Measurements from ENCODE around the gene FAM222B.
"Not testable (repeated sequence)": the region's sequence is repeated elsewhere in the genome, so short reads cannot be mapped to it uniquely, and the experiment has no call there.

FAM222B gene

GRCh38 chr17:28871056-28871579 is 28.5 kb upstream of the FAM222B start:
- DNase-seq: no peak

GRCh38 chr17:28867276-28867675 is 24.7 kb upstream of the FAM222B start:
- no peak for DNase-seq

- no peak for DNase-seq
Observed at GRCh38 chr17:28865946-28866752, 23.6 kb upstream of the FAM222B start.

- DNase-seq: no peak
Observed at GRCh38 chr17:28864991-28865849, 22.6 kb upstream of the FAM222B start.

GRCh38 chr17:28863953-28864352 is 21.4 kb upstream of the FAM222B start:
- no peak for DNase-seq

GRCh38 chr17:28862561-28862960 is 20.0 kb upstream of the FAM222B start:
- DNase-seq: no peak

- no peak for DNase-seq
Observed at GRCh38 chr17:28861393-28862203, 19.0 kb upstream of the FAM222B start.

GRCh38 chr17:28860363-28860808 is 17.8 kb upstream of the FAM222B start:
- no peak for DNase-seq

- no peak for DNase-seq
Observed at GRCh38 chr17:28858801-28859355, 16.3 kb upstream of the FAM222B start.

GRCh38 chr17:28857905-28858800 is 15.6 kb upstream of the FAM222B start:
- DNase-seq: no peak

GRCh38 chr17:28856028-28856574 is 13.5 kb upstream of the FAM222B start:
- DNase-seq: no peak

GRCh38 chr17:28855336-28855679 is 12.7 kb upstream of the FAM222B start:
- DNase-seq: no peak

- peak; percentile 65 to 82 for DNase-seq
Observed at GRCh38 chr17:28854457-28855335, 12.1 kb upstream of the FAM222B start, which contains the start of gene ERAL1. Gene ERAL1 (plus strand): TSS chr17:28855016. CDS start chr17:28855035, 19 bp downstream.

GRCh38 chr17:28853295-28853694 is 10.7 kb upstream of the FAM222B start:
- no peak for DNase-seq

- DNase-seq: no peak
Observed at GRCh38 chr17:28849281-28849680, 6.7 kb upstream of the FAM222B start.

- peak in 1 of 2 experiments; percentile 6 for DNase-seq
Observed at GRCh38 chr17:28848667-28849066, 6.1 kb upstream of the FAM222B start.

- not testable (repeated sequence) for DNase-seq
Observed at GRCh38 chr17:28846699-28847098, 4.1 kb upstream of the FAM222B start.

GRCh38 chr17:28846231-28846630 is 3.6 kb upstream of the FAM222B start:
- no peak for DNase-seq

GRCh38 chr17:28843816-28844148 is 1.2 kb upstream of the FAM222B start:
- no peak for DNase-seq

- DNase-seq: no peak
Observed at GRCh38 chr17:28841901-28842281, 699 bp downstream of the FAM222B start.
